ENCODE data around the gene AP4E1. TPM values are rescaled to one million over a fixed set of nuclear protein-coding genes. Genes with fewer than 3 reads are reported as not detected.

The AP4E1 gene
- total RNA-seq, 3 donors from 2014 or later: 5.8 to 12.8 (median 12.7) TPM

DNA sequence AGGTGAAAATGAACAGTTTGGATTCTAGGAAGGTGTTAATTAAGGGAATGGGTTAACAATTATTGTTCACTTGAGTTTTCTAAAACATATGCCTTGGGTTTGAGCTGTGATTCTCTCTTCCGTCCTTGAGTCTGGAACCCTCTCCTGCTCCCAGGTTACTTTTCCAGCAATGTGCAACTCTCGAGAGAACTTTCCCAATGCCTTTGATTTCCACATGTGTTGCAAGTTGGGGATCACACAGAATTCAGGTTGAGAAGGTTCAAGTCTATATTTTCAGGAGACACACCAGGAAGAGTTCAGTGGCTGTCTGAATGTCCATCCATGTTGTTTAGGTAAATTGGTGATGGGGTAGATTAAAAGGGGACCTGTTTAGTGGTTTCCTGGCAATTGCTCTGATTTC is 137.5 kb downstream of the AP4E1 start:
- TF ChIP-seq POLR2AphosphoS5 (IDR thresholded peaks at IDR 0.05) (no peak), POLR2A (IDR thresholded peaks at IDR 0.05) (no peak)
- TF ChIP-seq, protein P1, sequence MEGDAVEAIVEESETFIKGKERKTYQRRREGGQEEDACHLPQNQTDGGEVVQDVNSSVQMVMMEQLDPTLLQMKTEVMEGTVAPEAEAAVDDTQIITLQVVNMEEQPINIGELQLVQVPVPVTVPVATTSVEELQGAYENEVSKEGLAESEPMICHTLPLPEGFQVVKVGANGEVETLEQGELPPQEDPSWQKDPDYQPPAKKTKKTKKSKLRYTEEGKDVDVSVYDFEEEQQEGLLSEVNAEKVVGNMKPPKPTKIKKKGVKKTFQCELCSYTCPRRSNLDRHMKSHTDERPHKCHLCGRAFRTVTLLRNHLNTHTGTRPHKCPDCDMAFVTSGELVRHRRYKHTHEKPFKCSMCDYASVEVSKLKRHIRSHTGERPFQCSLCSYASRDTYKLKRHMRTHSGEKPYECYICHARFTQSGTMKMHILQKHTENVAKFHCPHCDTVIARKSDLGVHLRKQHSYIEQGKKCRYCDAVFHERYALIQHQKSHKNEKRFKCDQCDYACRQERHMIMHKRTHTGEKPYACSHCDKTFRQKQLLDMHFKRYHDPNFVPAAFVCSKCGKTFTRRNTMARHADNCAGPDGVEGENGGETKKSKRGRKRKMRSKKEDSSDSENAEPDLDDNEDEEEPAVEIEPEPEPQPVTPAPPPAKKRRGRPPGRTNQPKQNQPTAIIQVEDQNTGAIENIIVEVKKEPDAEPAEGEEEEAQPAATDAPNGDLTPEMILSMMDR (IDR thresholded peaks at IDR 0.05): no peak
- no peaks in the 10 kb centered on the region for H3K27me3 ChIP-seq
- no peaks in the 10 kb centered on the region for H3K36me3 ChIP-seq
- no peaks in the 10 kb centered on the region for H3K4me1 ChIP-seq
- H3K4me3 ChIP-seq: no peak overlapping the region
- intact Hi-C loops (cut with DNase I; ENCODE audit: low total_unique reads): no loop called here
- H3K27ac ChIP-seq: no peak overlapping the region
- no peak for DNase-seq (ENCODE audit: low spot score in 2 of 2)
- no peaks in the 10 kb centered on the region for H3K9me3 ChIP-seq

DNA sequence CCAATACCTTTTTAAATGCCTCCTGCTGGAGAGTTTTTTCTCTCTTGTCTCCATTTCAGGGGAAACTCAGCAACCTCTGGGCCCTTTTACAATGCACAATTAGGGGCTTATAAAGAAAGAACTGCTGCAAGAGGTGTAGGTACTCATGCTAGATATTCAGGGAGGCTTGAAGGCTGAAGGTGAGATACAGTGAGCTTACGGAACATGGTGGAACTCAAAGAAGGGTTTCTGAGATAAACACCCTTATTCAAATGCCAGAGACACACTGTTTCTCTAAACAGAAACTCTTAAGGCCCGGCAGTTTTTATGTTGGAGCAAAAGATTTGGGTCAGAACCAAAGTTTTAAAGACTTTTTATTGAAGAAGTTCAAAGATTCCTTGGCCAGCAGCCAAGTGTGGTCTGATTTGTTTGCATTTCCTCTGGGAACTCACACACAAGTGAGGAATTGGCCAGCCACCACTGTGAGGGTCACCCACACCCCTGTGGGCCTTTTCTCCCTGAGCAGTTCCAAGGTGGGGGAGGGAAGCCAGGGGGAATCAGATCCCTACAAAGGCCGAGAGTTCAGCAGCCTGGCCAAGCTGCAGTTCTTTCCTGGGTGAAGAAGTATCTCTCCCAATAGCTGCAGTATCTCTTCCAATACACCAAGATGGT is 138.4 kb downstream of the AP4E1 start:
- Histone ChIP-seq H3K4me1 (no peaks in the 10 kb centered on the region), H3K9me3 (no peaks in the 10 kb centered on the region), H3K4me3 (no peak overlapping the region), H3K27ac (no peak overlapping the region), H3K36me3 (no peaks in the 10 kb centered on the region), H3K27me3 (no peaks in the 10 kb centered on the region)
- intact Hi-C loops (cut with DNase I; ENCODE audit: low total_unique reads): no loop called here
- TF ChIP-seq POLR2AphosphoS5 (IDR thresholded peaks at IDR 0.05) (no peak), POLR2A (IDR thresholded peaks at IDR 0.05) (no peak)
- TF ChIP-seq, protein P1 (IDR thresholded peaks at IDR 0.05): no peak
- DNase-seq (ENCODE audit: low spot score in 2 of 2): no peak

DNA sequence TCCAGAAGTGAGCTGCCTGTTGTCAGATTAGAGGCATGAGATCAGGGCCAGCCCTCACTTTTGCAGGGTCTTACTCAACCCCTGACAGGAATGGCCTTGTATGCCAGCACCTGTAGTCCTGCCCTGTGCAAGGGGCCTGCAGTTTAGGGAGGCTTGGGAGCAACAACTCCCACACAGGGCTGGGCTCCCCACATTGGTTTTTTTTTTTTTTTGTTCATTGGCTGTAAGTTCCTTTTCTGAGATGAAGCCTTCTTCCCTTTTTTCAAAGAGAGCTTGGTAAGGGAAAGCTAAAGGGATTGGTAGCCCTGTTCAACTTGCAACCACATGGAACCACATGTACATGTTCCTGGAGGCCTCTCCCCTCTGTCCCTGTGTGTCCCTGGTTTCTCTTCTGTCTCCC is 139.8 kb downstream of the AP4E1 start:
- Histone ChIP-seq H3K36me3 (no peaks in the 10 kb centered on the region), H3K4me3 (no peak overlapping the region), H3K27me3 (no peaks in the 10 kb centered on the region), H3K9me3 (no peaks in the 10 kb centered on the region), H3K27ac (no peak overlapping the region), H3K4me1 (no peaks in the 10 kb centered on the region)
- DNase-seq (ENCODE audit: low spot score in 2 of 2): no peak
- TF ChIP-seq POLR2A (IDR thresholded peaks at IDR 0.05) (no peak), POLR2AphosphoS5 (IDR thresholded peaks at IDR 0.05) (no peak)
- TF ChIP-seq, protein P1 (IDR thresholded peaks at IDR 0.05): no peak
- intact Hi-C loops (cut with DNase I; ENCODE audit: low total_unique reads): no loop called here

DNA sequence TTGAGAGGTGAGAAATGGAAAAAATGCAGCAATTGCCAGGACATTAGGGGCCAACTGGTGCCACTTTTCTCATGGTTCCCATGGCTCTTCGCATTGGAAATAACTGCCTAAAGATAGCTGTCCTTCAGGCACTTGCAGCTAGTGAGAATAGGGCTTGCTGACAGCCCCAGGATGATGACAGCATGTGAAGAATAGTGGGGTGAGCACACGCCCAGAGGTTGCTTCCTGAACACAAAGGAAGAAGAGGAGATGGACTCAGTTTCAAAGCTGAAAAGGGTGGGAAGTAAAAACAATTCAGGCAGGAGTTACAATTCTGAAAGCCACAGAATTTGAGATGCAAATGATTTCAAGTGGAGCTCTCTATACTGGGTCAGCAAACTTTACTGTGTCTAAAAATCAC is 140.6 kb downstream of the AP4E1 start:
- intact Hi-C loops (cut with DNase I; ENCODE audit: low total_unique reads): no loop called here
- Histone ChIP-seq H3K4me1 (no peaks in the 10 kb centered on the region), H3K36me3 (no peaks in the 10 kb centered on the region), H3K27ac (no peak overlapping the region), H3K9me3 (no peaks in the 10 kb centered on the region), H3K27me3 (no peaks in the 10 kb centered on the region), H3K4me3 (no peak overlapping the region)
- no peak for DNase-seq (ENCODE audit: low spot score in 2 of 2)
- TF ChIP-seq, protein P1 (IDR thresholded peaks at IDR 0.05): no peak
- TF ChIP-seq POLR2A (IDR thresholded peaks at IDR 0.05): no peak
- no peak for TF ChIP-seq POLR2AphosphoS5 (IDR thresholded peaks at IDR 0.05)

DNA sequence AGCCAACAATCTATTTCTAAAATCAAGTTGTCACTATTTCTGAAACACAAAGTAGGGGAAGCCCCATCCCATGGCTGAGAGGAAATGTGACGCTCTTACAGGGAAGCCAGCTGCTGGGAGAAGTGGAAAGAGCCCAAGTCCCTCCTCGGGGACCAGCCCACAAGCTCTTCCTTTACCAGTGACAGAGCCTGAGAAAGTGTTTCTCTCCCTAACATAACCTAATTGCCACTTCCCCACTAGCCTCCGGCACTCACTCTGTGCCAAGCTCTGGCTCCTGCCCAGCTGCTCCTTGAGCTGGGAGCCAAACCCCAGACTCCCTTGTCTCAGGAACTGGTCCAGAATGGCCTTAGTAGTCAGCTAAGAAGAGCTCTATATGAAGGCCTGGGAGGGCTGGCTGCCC is 143.3 kb downstream of the AP4E1 start:
- TF ChIP-seq, protein P1 (IDR thresholded peaks at IDR 0.05): no peak
- no peak for TF ChIP-seq POLR2AphosphoS5 (IDR thresholded peaks at IDR 0.05)
- TF ChIP-seq POLR2A (IDR thresholded peaks at IDR 0.05): no peak
- Histone ChIP-seq H3K4me3 (no peak overlapping the region), H3K9me3 (no peaks in the 10 kb centered on the region), H3K4me1 (no peaks in the 10 kb centered on the region), H3K27me3 (no peaks in the 10 kb centered on the region), H3K27ac (peak overlapping the region in 1 of 2 donors; percentile 10), H3K36me3 (no peaks in the 10 kb centered on the region)
- intact Hi-C loops (cut with DNase I; ENCODE audit: low total_unique reads): no loop called here
- peak; percentile 67 to 77 for DNase-seq (ENCODE audit: low spot score in 2 of 2)

All from breast epithelium (tissue), 4 donors.